Urinary bladder (tissue), 4 donors: ENCODE data around the gene SREBF2. TPM values are rescaled to one million over a fixed set of nuclear protein-coding genes. Genes with fewer than 3 reads are reported as not detected.

Source experiments
- DNase-seq: peaks from one replicate; pipeline ENCODE4 v3.0.0-alpha.2; 2015; ENCODE audit errors: extremely low spot score
- H3K27ac ChIP-seq: one replicate; pipeline ENCODE4 v1.5.1; 2013; ENCODE audit warnings: low read depth, mild to moderate bottlenecking, moderate library complexity
- H3K36me3 ChIP-seq: one replicate; pipeline ENCODE4 v1.6.1; 2013; ENCODE audit warnings: mild to moderate bottlenecking, moderate library complexity; ENCODE audit not compliant: insufficient read depth
- H3K4me1 ChIP-seq: one replicate; pipeline ENCODE4 v1.6.1; 2013; ENCODE audit warnings: mild to moderate bottlenecking, moderate library complexity; ENCODE audit not compliant: insufficient read depth
- H3K4me3 ChIP-seq: one replicate; pipeline ENCODE4 v1.5.1; 2013; ENCODE audit warnings: low read depth, low read length
- WGBS: extraction: QIAGEN DNeasy Blood & Tissue Kit; methylation state at CpG from one replicate; pipeline ENCODE4 v1.1.7; 2013; 5-methylcytosine and 5-hydroxymethylcytosine counted together
- polyA plus RNA-seq: library from polyadenylated mRNA; stranded (reverse); fragments of 200-250 nt; gene quantifications from one replicate; pipeline ENCODE4 v1.2.3, GENCODE V29; 2013
- total RNA-seq: library from RNA; depleted of rRNA; stranded (reverse); fragments of >200 nt; gene quantifications from one replicate; pipeline ENCODE4 v1.2.3, GENCODE V29; 2014
- donor health status: healthy with polysubstance abuse.
- donor health status: healthy.

Gene SREBF2
- total and polyA plus RNA-seq, 2 donors, result 49.7 to 51.3 TPM

GRCh38 chr22:41915035-41915785 lies 82.3 kb downstream of the SREBF2 start, which contains the start of gene SHISA8:
TSS of gene SHISA8 (minus strand) at chr22:41915074. CDS start at chr22:41914667, 407 bp downstream.
- H3K27ac ChIP-seq, result no peak within 1 kb of the TSS
- 5% methylated on average over 63 of the region's 63 CpGs for WGBS
- peaks cover 6% of the 10 kb centered on the region for H3K4me1 ChIP-seq
- peak within 1 kb of the TSS; percentile 40 for H3K4me3 ChIP-seq
- H3K36me3 ChIP-seq, result no peaks in the 10 kb centered on the region
- DNase-seq, result no peak

GRCh38 chr22:41915786-41916493 lies 83.0 kb downstream of the SREBF2 start:
- DNase-seq, result no peak
- H3K27ac ChIP-seq, result no peak overlapping the region
- H3K36me3 ChIP-seq, result no peaks in the 10 kb centered on the region
- no peak overlapping the region for H3K4me3 ChIP-seq
- peaks cover 4% of the 10 kb centered on the region for H3K4me1 ChIP-seq
- WGBS, result 43% methylated on average over 11 of the region's 11 CpGs

GRCh38 chr22:41916745-41917358 lies 83.9 kb downstream of the SREBF2 start:
- Histone ChIP-seq H3K36me3 (no peaks in the 10 kb centered on the region), H3K27ac (no peak overlapping the region), H3K4me3 (no peak overlapping the region), H3K4me1 (peaks cover 2% of the 10 kb centered on the region)
- no peak for DNase-seq
- WGBS, result 59% methylated on average over 10 of the region's 10 CpGs

- no peaks in the 10 kb centered on the region for H3K36me3 ChIP-seq
- DNase-seq, result no peak
- H3K4me3 ChIP-seq, result no peak overlapping the region
- peaks cover 2% of the 10 kb centered on the region for H3K4me1 ChIP-seq
- 68% methylated on average over 11 of the region's 11 CpGs for WGBS
- H3K27ac ChIP-seq, result no peak overlapping the region
These were observed 84.5 kb downstream of the SREBF2 start for GRCh38 chr22:41917375-41917902.

- H3K4me1 ChIP-seq, result peaks cover 2% of the 10 kb centered on the region
- WGBS, result 71% methylated on average over 23 of the region's 23 CpGs
- no peak for DNase-seq
These were observed 85.2 kb downstream of the SREBF2 start for GRCh38 chr22:41917903-41918791.

GRCh38 chr22:41919357-41920224 lies 86.7 kb downstream of the SREBF2 start:
- 2% methylated on average over 62 of the region's 62 CpGs for WGBS

More at GRCh38 chr22:41917903-41918791, 85.2 kb downstream of the SREBF2 start:
- H3K4me3 ChIP-seq, result no peak overlapping the region
- no peak overlapping the region for H3K27ac ChIP-seq
- no peaks in the 10 kb centered on the region for H3K36me3 ChIP-seq

GRCh38 chr22:41920271-41920976 lies 87.5 kb downstream of the SREBF2 start:
- H3K4me1 ChIP-seq, result no peaks in the 10 kb centered on the region
- no peaks in the 10 kb centered on the region for H3K36me3 ChIP-seq
- H3K27ac ChIP-seq, result no peak overlapping the region
- WGBS, result 59% methylated on average over 21 of the region's 21 CpGs
- H3K4me3 ChIP-seq, result no peak overlapping the region
- no peak for DNase-seq

More at GRCh38 chr22:41919357-41920224, 86.7 kb downstream of the SREBF2 start:
- Histone ChIP-seq H3K27ac (no peak overlapping the region), H3K4me3 (peak overlapping the region; percentile 44), H3K36me3 (no peaks in the 10 kb centered on the region), H3K4me1 (peaks cover 2% of the 10 kb centered on the region)
- DNase-seq, result no peak

GRCh38 chr22:41922328-41922727 lies 89.4 kb downstream of the SREBF2 start:
- Histone ChIP-seq H3K36me3 (no peaks in the 10 kb centered on the region), H3K27ac (no peak overlapping the region), H3K4me1 (no peaks in the 10 kb centered on the region), H3K4me3 (no peak overlapping the region)
- no peak for DNase-seq
- WGBS, result 94% methylated on average over 5 of the region's 5 CpGs

- H3K36me3 ChIP-seq, result no peaks in the 10 kb centered on the region
- no peak overlapping the region for H3K27ac ChIP-seq
- no peak for DNase-seq
- WGBS, result 96% methylated on average over 4 of the region's 4 CpGs
- no peak overlapping the region for H3K4me3 ChIP-seq
- no peaks in the 10 kb centered on the region for H3K4me1 ChIP-seq
These were observed 90.2 kb downstream of the SREBF2 start for GRCh38 chr22:41922940-41923594.

GRCh38 chr22:41923595-41924276 lies 90.8 kb downstream of the SREBF2 start:
- WGBS, result 94% methylated on average over 14 of the region's 14 CpGs
- no peak for DNase-seq
- no peak overlapping the region for H3K27ac ChIP-seq
- no peaks in the 10 kb centered on the region for H3K4me1 ChIP-seq
- H3K4me3 ChIP-seq, result no peak overlapping the region
- H3K36me3 ChIP-seq, result no peaks in the 10 kb centered on the region
